Epithelial cell of proximal tubule (primary cell): Measurements from ENCODE around the gene NUDT14. TPM values are rescaled to one million over a fixed set of nuclear protein-coding genes. Genes with fewer than 3 reads are reported as not detected.

ENCODE experiments used
- DNase-seq: peaks from one replicate; pipeline ENCODE4 v3.0.0-alpha.2; 2011; ENCODE audit warnings: low read depth
- H3K4me3 ChIP-seq: 2 replicates; pipeline ENCODE4 v1.5.1; 2011; ENCODE audit warnings: low read depth, mild to moderate bottlenecking, low read length
- total RNA-seq: library from RNA; depleted of rRNA; stranded (reverse); fragments of >200 nt; gene quantifications from 2 replicates; pipeline ENCODE4 v1.2.3, GENCODE V29; 2015
- TF ChIP-seq, protein P1 (sequence below): conservative IDR thresholded peaks from 2 replicates; pipeline ENCODE4 v1.5.1; 2012; ENCODE audit warnings: low read depth, mild to moderate bottlenecking, low read length

The NUDT14 gene
- total RNA-seq, 1 donor from 2014 or later = 30.2 TPM

DNA sequence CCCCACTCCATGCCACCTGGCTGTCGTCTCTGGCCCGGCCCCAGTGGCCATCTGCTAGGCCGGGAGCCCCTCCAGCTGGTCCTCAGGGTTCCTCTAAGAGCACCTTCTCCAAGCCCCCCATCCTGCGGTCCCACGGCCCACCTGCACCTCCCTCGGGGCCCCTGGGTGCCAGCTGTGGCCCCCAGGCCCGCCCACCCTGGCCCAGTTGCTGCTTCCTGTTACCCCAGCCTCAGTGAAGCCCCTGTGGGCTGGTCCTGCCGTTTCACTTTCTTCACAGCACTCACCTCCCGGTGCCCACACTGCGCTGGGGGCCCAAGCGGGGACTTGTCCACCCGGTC is 27.6 kb upstream of the NUDT14 start:
- TF ChIP-seq, protein P1, sequence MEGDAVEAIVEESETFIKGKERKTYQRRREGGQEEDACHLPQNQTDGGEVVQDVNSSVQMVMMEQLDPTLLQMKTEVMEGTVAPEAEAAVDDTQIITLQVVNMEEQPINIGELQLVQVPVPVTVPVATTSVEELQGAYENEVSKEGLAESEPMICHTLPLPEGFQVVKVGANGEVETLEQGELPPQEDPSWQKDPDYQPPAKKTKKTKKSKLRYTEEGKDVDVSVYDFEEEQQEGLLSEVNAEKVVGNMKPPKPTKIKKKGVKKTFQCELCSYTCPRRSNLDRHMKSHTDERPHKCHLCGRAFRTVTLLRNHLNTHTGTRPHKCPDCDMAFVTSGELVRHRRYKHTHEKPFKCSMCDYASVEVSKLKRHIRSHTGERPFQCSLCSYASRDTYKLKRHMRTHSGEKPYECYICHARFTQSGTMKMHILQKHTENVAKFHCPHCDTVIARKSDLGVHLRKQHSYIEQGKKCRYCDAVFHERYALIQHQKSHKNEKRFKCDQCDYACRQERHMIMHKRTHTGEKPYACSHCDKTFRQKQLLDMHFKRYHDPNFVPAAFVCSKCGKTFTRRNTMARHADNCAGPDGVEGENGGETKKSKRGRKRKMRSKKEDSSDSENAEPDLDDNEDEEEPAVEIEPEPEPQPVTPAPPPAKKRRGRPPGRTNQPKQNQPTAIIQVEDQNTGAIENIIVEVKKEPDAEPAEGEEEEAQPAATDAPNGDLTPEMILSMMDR = no peak
- DNase-seq = no peak
- H3K4me3 ChIP-seq = no peak overlapping the region

DNA sequence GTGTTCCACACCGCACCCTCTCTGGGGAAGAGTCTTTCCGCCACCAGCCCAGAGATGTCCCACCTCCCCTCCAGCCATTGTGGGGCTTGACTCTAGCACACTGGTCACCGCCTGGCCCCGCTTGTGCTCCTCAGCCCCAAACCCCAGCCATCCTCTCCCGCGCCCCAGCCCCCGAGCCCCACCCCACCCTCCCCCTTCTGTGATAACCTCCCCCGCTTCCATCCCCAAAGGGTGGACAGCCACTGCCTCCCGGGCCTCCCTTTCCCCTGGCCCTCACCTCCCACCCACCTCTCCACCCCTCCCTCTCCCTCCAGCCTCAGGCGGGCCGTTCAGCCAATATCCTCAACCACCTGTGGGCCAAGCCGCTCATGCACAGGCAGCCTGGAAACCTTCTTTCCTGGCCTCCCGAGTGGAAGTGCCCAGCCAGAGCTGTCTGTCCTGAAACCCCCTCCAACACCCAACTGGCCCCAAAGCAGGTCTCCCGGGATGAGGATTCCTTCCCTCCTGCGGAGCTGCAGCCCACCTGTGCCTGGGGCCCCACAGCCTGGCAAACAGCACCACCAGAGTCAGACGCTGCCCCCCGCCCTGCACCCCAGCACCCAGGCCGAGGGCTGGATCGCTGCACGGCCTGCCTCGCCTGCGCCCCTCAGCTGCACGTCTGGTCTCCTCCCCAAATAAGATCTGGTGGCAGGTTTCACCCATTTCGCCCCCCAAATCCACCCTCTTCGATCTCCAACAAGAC is 27.1 kb upstream of the NUDT14 start:
- no peak overlapping the region for H3K4me3 ChIP-seq
- DNase-seq = no peak
- TF ChIP-seq, protein P1 = no peak

DNA sequence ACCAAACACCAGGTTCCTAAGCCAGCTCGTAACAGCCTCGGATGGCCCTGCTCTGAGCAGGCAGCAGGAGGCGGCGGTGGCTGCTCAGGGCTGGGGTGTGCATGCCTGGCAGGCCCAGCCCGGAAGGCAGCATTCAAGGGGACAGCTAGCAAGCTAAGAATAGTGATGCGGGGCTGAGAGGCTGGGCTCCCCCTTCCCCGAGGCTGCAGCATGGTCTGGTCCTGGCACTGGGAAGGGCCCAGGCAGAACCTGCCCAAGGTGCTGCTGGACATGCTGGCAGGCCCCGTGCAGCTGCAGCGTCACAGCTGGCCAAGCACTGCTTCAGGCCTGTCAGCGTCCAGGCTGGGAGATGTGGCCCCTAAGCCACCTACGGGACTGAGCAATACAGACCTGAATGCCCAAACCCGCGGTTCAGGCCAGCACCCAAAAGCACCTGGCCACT is 26.4 kb upstream of the NUDT14 start:
- no peak overlapping the region for H3K4me3 ChIP-seq
- DNase-seq = no peak
- TF ChIP-seq, protein P1 = no peak

DNA sequence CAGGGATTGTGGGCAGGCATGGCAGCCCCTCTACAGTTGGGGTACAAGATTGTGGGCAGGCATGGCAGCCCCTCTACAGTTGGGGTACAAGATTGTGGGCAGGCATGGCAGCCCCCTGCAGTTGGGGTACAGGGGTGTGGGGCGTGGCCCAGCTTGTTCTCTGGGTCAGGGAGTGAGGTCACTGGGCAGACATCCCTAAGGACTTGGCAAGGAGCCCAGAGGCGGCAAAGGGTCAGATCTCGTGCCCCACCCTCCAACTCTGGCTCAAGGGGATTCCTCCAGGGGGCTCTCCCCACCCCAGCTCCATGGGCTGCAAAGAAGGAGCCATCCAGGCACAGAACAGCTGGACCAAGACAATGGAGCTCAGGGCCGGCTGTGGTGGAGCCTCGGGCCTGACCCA is 25.8 kb upstream of the NUDT14 start:
- no peak for DNase-seq
- no peak overlapping the region for H3K4me3 ChIP-seq
- TF ChIP-seq, protein P1 = no peak

DNA sequence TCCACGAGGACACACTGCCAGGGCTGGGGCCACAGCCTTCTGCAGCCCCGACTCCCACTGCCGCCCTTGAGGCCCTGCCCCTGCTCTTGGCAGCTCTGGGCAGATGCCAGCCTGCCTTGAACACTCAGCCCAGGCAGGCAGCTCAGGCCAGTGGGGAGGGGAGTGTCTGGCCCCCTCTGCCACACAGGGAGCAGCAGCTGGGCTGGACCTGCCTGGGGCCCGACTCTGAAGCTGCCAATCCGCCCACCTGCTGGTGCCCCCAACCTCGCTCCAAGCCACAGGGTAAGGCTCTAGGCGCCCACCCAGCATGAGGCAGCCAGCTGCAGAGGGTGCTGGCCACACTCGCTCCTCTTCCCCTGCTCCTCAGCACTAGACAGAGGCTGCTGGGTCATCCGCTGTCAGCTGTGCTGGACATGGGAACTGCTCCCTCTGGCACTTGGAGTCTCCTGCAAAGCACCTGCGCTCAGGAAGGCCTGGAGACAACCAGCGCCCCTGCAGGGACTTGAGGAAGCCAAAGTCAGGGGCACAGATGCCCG is 24.6 kb upstream of the NUDT14 start:
- no peak for DNase-seq
- TF ChIP-seq, protein P1 = no peak

DNA sequence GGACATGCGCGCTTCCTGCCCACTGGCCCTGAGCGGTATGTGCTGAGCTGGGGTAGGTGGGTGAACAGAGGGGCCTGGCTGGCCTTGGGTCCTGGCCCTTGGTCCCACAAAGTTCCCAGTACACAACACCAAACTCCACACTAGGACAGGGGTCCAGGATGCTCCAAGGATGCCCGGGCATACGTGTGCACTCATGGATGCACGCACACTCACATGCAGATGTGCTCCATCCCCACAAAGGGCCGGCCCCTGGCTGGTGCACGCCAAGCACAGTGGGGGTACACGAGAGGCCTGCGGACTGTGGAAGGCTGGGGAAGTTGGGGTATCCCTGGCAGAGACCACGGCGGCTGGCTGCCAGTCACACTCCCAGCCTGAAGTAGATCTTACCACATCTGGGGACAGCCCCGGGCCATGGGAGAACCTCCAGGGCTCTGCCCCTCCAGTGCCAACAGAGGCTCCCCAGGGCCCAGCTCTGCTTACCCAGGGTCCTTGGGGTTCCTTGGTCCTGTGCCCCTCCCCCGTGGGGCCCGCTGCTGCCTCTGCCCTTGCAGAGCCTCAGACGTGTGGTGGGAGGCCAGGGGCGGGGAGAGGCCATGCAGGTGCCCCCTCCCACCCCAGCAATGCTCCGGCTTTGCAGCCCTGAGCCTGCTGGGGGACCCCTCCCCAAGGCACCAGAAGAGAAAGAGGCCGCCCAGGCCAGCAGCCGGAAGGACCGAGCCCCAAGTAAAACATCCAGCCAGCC is 24.0 kb upstream of the NUDT14 start:
- no peak overlapping the region for H3K4me3 ChIP-seq
- TF ChIP-seq, protein P1 = no peak
- no peak for DNase-seq

More for the DNA sequence above, 24.6 kb upstream of the NUDT14 start:
- H3K4me3 ChIP-seq = no peak overlapping the region
